ENCODE measurements around the gene UGT2B7.
"Not testable (repeated sequence)": the region's sequence is repeated elsewhere in the genome, so short reads cannot be mapped to it uniquely, and the experiment has no call there.

UGT2B7 gene

DNA sequence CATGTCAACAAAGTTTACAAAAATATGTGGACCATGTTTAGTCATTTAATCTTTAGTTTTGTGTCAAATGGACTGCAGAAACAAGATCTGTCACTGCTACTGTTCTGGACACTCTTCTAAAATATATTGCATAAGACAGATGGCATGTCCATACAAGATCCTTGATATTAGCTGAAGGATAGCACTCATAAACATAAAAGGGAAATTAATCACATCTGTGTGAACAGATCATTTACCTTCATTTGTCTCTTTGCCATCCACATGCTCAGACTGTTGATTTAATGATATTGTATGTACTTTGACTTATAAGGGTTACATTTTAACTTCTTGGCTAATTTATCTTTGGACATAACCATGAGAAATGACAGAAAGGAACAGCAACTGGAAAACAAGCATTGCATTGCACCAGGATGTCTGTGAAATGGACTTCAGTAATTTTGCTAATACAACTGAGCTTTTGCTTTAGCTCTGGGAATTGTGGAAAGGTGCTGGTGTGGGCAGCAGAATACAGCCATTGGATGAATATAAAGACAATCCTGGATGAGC, at the start of gene UGT2B7:
UGT2B7 (plus strand) TSS at position 364 of the 546 bp plus-strand sequence; CDS start at position 411, 47 bp downstream.
- no peak for DNase-seq

DNA sequence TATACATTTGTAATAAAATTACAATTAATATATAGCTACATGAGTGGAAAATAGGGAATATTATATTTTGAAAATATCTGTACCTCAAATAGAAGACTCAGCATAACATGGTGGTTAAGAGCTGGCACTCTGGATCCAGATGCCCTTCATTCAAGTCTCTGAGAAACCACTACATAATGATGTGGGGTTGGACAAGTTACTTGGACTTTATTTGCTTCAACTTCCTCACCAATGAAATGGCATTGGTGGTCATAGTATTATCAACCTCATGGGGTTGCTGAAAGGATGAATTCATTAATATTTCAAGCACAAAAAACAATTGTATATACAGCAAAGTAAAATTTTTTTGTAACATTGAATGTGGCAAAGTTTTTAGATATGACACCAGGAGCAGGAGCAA, 46.4 kb upstream of the UGT2B7 start:
- no peak for DNase-seq

DNA sequence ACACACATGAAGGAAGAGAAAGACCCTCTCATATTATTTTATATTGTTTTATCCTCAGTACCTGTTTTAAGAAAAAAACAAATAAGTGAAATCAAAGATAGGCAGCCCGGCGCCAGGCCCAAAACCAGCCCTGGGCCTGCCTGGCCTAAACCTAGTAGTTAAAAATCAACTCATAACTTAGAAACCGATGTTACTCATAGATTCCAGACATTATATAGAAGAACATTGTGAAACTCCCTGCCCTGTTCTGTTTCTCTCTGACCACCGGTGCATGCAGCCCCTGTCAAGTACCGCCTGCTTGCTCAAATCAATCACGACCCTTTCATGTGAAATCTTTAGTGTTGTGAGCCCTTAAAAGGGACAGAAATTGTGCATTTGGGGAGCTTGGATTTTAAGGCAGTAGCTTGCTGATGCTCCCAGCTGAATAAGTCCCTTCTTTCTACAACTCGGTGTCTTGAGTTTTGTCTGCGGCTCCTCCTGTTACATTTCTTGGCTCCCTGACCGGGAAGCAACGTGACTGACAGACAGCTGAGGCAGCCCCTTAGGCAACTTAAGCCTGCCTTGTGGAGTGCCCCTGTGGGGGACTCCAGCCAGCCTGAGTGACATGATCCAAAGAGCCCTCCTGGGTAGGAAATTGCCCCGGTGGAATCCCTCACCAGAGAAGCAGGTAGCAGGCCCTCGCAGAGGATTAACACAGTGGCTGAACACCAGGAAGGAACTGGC, 45.3 kb upstream of the UGT2B7 start:
- not testable (repeated sequence) for DNase-seq

DNA sequence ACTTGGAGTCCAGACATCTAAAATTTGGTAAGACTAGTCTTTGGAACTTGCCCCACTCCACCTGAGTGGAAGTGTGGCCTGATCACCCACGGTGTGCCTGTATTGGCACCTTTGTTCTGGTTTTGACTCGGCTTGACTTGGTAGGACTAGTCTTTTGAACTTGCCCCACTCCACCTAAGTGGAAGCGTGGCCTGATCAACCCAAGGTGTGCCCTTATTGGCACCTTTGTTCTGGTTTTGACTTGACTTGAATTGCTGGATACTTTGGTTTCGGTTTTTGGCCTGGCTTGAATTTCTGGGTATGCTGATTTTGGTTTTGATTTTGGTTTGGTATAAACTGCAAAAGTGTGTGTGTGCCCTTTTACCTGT, 44.7 kb upstream of the UGT2B7 start:
- no peak for DNase-seq

DNA sequence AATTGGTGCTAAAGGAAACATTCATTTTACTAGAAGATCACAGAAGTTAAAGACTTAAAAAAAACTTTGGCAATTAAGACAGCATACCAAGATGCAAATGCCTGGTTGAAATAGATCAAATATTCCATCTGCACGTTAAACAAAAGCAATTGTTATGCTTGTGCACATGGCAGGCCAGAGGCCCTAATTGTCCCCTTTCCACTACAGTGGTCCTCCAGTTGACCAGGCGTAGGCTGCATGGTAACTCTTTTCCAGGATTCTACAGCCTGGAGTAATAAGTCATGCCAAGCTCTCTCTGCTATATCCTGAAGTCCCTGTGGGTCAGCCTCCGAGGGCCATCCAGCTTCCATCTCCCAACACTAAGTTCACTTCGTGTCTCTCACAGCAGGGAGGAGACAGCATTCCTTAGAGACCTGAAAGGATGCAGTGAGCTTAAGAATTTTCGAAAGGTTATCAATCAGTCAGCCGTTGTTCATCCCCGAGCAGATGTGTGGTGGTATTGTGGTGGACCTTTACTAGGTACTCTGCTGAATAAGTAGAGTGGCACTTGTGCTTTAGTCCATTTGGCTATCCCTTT, 42.9 kb upstream of the UGT2B7 start:
- not testable (repeated sequence) for DNase-seq

DNA sequence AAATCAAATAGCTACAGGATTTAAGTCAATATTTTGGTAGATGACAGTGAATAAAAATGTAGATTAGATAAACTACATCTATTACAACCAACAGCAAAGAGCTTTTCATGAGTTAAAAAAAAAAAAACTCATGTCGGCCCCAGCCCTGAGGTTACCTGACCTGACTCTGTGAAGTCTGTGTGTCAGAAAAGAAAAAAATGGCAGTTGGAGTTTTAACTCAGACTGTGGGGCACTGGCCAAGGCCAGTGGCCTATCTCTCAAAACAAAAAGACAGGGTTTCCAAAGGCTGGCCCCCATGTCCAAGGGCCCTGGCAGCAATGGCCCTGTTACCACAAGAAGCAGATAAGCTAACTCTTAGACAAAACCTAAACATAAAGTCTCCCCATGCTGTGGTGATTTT, 42.2 kb upstream of the UGT2B7 start:
- not testable (repeated sequence) for DNase-seq

DNA sequence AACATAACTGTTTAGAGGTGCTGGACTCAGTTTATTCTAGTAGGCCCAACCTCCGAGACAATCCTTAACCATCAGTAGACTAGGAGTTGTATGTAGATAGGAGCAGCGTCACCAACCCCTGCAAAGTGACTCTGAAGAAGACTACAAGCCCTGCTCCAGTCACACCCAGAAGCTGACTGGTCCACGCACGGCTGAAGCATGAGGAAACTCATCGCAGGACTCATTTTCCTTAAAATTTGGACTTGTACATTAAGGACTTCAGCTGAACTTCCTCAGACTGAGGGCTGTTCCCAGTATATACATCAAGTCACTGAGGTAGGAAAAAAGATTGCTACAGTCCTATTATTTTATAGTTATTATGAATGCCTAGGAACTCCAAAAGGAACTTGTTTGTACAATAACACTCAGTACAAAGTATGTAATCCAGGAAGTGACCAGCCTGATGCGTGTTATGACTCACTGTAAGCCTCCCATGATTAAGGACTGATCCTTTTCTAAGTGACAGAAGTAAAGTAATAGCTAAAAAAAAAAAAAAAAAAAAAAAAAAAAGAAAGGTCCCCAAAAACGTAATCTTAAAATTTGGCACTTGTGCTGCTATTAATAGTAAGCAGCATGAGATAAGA, 41.6 kb upstream of the UGT2B7 start:
- no peak for DNase-seq

DNA sequence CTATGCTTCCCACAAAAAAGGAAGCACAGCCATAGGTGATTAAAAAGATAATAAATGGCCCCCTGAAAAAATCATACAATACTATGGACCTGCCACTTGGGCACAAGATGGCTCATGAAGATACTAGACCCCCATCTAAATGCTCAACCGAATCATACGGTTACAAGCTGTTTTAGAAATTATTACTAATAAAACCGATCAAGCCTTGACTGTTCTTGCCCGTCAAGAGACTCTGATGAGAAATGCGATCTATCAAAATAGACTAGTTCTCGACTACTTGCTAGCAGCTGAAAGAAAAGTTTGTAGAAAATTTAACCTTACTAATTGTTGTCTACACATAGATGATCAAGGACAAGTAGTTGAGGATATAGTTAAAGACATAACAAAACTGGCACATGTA, 40.1 kb upstream of the UGT2B7 start:
- no peak for DNase-seq

DNA sequence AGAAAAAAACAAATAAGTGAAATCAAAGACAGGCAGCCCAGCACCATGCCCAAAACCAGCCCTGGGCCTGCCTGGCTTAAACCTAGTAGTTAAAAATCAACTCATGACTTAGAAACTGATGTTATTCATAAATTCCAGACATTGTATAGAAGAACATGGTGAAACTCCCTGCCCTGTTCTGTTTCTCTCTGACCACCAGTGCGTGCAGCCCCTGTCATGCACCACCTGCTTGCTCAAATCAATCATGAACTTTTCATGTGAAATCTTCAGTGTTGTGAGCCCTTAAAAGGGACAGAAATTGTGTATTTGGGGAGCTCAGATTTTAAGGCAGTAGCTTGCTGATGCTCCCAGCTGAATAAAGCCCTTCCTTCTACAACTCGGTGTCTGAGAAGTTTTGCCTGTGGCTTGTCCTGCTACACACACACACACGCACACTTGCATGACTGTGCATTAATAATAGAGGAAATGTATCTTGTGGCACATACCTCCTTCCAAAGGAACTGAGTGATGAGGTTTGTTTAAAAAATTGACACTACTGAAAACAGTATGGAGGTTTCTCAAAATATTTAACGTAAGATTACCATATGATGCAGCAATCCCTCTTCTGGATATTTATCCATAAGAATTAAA, 39.2 kb upstream of the UGT2B7 start:
- no peak for DNase-seq

DNA sequence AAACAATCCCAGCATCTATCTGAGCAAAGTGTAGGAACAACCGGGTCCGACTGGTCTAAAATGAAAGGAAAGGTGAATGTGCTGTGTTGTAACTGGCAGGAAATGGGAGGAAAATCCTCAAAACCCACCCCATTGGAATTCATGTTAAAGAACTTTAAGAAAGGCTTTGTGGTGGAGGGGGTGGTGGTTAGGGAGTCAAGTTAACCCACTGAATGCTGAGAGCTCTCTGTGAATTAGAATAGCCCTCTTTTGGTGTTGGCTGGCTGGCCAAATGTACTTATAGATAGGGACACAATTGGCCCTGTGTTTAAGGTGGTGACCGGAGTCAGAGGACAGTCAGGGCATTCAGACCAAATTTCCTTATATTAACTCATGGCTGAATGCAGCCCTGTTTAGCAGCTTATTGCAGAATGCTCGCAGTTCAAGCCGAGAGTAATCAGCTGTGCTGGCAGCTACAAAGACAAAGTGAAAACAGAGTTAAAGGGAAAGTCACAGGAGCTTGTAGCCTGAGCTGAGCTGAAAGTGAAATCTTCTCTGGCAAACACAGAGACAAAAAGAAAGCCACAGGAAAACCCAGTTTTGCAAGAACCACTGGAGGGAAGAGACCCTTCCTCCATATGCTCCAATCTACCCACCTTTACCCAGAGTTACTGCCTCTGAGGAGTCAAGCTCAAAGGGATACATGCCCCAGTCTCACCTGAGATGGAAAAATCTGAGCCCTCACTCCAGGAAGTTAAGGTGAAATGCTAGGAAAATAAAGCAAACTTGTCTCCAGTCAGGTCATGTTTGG, 38.5 kb upstream of the UGT2B7 start:
- DNase-seq: no peak

DNA sequence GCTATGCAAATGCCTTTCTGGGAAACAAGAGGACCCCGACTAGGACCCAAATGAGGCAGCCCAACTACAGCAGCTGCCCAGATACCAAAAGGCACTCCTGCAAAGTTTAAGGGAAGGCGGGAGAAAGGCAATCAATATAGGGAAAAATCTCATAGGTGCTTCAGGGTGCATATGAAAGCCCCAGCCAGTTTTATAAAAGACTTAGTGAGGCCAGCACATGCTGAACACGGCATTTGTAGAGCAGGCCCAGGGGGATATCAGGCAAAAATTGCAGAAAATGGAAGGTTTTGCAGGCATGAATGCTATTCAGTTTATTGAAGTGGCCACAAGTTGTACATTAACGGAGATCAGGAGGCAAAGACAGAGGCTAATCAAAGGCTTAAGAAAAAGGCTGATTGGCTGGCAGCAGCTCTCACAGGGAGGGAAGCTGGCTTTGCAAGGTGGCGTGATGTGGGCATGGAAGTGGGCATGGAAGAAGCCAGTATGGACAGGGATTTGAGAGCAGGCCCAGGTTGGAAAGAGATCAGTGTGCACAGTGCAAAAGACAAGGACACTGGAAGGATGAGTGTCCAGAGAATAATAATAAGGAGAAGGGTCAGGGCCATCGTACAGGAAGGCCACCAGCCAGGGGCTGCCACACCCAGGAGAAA, 37.7 kb upstream of the UGT2B7 start:
- DNase-seq: no peak

DNA sequence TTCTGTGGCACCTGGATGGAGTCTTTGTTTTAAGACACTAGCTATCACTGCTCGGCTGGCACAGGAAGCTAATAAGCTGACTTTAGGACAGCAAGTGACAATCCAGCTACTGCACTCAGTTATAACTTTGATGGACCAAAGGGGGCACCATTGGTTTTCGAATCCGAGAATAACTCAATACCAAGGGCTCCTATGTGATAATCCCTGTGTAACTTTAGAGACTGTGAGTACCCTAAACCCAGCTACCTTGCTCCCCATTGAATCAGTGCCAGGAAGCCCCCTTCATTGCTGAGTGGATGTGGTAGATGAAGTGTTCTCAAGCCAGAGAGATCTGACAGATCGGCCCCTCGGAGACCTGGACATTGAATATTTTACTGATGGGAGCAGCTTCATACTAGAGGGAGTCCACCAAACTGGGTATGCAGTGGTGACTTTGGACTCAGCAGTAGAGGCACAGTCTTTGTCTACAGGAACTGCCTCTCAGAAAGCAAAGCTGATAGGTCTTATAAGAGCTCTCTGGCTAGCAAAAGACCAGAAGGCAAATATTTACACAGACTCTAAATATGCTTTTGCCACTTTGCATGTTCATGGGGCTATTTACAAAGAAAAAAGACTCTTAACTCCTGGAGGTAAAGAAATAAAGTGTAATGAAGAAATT, 35.5 kb upstream of the UGT2B7 start:
- no peak for DNase-seq

DNA sequence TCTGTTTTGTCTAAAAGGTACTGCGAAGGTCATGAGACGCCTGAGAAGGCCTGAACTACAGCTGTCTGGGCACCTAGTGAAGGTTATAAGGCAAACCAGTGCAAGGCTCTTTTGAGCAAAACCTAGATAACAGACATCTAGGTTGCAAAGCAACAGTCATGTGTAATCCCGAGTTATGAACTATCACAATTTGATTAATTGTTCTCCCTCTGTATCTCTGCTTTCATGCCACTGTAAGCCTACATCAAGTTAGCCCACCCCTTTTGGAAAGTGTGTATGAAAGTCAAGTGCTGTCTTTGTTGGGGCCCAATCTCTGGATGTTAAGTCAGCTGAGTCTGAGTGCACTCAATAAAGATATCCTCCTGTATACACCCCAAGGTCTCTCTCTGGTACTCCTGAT, 31.9 kb upstream of the UGT2B7 start:
- no peak for DNase-seq

DNA sequence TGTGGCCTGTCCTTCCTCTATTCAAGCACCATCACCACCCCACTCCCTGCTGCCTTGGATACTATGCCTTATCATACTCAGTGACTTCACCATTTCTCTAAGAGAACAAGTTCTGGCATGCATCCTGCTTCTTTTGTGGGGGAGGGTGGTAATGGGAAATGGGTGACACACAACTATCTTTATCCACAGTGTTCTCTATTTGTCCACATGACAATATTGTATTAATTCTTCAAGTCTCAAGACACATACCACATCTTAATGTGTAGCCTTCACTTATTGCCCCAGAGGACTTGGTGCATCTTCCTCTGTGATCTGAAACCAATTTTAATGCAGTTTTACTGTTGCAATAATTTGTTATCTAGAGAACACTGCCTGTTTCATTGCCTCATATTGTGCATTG, 29.3 kb upstream of the UGT2B7 start:
- no peak for DNase-seq

DNA sequence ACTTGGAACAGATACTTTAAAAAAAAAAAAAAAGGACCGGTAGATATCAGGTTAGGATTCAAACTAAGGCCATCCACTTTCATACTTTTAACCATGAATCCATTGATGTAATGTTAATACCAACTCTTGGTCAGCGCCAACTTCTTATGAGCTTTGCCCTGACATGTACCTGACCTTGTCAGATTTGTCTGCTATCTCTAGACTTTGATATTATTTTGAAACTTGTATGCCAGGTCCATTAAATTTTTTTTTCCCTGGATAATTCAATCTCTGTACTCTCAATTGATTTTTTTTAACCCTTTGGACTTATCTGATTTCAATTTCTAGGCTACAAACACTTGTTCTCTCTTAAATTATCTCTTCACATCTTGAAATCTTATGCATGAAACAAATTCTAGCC, 27.2 kb upstream of the UGT2B7 start:
- DNase-seq: no peak

DNA sequence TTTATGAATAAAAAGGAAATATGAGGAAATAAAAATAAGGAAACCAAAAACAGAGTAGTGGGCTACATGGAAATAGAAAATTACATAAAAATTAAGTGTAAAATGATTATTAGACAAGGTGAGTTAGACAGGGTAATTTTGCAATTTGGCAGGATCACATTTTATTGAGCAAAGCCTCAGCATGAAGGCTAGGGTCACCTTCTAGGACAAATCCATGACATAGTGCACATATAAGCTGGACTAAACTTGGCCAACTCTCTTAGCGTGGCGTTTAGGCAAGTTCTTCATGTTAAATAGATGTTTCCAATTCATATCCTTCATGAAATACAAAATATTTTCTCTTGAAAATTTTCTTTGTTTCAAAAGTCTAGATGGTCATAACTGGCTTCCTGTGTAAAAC, 25.7 kb upstream of the UGT2B7 start:
- DNase-seq: no peak

DNA sequence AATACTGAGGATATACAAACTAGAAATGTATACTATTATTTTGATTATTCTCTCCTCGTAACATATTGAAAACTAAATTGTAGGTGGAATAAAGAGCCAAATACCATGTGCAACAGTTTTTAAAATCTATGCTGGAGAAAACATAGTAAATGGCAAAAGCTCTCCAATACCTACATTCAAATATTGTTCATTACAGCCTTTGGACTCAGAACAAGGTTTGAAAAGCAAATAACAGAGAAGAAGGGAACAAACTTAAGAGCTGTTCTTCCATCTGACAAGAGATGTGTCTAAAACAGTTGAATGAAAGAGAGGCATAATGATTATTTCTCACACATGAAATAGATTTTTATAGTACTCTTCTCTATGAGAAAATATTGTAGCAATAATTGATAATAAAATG, 25.0 kb upstream of the UGT2B7 start:
- no peak for DNase-seq

DNA sequence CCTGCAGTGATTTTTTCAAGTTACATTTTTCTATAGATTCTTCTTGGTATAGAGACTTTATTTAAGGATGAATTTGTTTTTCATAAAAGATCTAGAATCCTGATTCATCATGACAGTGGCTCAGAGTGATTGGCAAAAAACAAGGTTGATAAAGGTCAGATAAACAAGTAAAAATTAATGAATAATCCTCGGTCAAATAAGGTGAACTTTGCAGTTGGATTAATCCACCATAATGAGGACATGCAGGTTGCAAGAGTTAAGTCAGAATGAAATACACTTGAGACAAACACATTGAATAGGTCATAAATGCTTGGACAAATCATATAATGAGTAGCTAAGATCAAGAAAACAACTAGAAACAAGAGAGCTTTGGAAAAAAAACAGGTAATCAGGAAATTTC, 22.9 kb upstream of the UGT2B7 start:
- no peak for DNase-seq

DNA sequence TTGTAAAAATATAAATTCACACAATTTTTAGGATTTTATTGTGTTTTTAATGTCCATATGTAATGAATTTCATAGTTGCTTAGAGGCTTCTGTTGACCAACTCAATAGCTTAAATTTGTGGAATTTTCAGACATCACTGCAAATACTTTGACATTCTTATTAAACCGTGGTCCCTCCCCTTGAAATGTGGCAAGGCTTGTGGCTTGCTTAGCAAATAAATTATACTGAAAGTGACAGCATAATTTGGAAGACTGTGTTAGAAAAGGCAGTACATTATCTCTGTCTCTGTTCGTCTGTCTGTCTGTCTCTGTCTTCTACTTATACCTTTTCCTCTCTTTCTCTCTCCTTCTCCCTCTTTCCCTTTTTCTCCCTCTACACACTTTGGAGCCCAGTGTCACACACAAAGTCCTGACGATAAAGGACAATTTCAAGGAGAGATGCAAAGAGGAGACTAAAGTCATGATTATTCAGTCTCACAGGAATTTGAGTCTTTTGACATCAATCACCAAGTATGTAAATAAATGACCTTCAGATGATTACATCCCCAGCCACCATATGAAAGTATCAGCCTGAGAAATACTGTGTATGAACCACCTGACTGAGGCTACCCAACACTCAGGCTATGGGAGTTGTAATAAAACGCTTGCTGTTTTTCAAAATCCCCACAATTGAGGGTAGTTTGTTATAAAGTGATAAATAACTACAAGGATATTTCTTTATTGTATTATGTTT, 21.0 kb upstream of the UGT2B7 start:
- no peak for DNase-seq

DNA sequence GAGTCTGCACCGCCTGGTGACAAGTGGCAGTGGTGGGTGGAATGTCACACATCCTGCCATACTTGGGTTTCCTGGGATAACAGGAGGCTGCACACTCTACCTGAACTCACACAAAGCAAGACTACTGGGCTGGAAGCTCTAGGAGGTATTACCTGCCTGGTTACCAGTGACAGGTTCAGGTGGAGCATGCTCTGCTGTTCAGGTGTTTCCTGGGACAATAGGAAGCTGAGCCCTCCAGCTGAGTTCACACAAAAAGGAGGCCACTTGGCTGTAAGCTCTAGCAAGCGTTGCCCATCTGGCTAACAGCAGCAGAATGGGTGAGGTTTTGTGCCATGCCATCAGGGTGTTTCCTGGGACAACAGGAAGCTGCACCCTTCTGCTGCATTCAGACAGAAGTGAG, 17.4 kb upstream of the UGT2B7 start:
- DNase-seq: no peak

DNA sequence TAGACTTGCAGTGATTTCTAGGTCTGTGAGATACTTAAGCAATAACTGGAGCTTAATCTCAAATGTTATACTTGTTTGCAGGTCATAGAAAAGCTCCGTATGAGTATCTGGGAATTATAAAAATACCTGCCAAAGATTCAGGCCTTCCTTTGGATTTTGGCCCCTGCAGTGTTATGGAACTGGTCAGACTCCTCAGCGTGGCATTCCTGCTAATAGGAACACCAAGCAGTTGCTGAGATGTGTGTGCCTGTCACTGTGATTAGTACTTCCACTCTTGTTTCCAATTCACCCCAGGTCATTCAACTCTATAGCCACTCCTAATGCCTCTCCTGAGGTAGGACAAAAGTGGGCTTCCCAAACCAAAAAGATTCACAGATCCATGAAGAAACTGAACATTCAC, 7.8 kb upstream of the UGT2B7 start:
- no peak for DNase-seq
